ENCODE data around the gene KIF1B.

KIF1B gene

DNA sequence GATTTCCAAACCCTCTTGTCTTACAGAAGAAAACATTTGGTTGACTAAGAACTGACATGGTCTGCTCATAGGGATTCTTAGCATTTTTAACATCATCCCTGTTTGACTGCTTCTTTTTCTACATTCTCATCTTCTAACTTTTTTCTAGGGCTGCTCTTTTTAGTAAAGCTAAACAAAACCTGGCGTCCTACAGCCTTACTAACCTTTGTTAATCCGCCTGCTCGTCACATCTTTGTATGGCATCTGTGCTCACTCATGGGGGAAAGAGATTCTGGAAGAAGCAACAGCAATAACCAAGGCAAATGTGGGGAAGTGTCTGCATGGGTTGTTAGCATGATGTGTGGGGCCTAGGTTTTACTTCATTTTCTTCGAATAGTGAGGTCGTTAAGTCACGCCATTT lies 92.0 kb downstream of the KIF1B start:
- Histone ChIP-seq H3F3A (ENCODE audit: insufficient read depth, low read length) (no peaks in the 10 kb centered on the region), H3K27me3 (replicated peaks; ENCODE audit: insufficient read depth, low read length) (no peaks in the 10 kb centered on the region), H3K4me1 (ENCODE audit: low read length) (no peaks in the 10 kb centered on the region), H2AFZ (ENCODE audit: low read length) (no peak overlapping the region), H3K79me2 (ENCODE audit: low read length) (no peaks in the 10 kb centered on the region), H3K4me2 (ENCODE audit: low read depth, low read length) (no peak overlapping the region), H4K20me1 (ENCODE audit: insufficient read depth, low read length) (no peaks in the 10 kb centered on the region), H3K9ac (ENCODE audit: low read length) (no peak overlapping the region), H3K36me3 (replicated peaks; ENCODE audit: insufficient read depth, low read length) (0 out of 2 replicates have a peak, but pooled peaks cover 4% of the 10 kb centered on the region), H3K4me3 (ENCODE audit: low read length) (no peak overlapping the region), H3K9me2 (replicated peaks; ENCODE audit: insufficient read depth, low read length) (no peaks in the 10 kb centered on the region), H3K9me3 (replicated peaks; ENCODE audit: insufficient read depth, low read length) (no peaks in the 10 kb centered on the region), H3K27ac (ENCODE audit: low read length) (no peak overlapping the region)
- DNase-seq: no peak
- TF ChIP-seq EZH2 (optimal IDR thresholded peaks at IDR 0.05; ENCODE audit: low read depth, low read length) (no peak), EZH2phosphoT487 (IDR thresholded peaks at IDR 0.05; ENCODE audit: low read length) (no peak)
- TF ChIP-seq, protein P1, sequence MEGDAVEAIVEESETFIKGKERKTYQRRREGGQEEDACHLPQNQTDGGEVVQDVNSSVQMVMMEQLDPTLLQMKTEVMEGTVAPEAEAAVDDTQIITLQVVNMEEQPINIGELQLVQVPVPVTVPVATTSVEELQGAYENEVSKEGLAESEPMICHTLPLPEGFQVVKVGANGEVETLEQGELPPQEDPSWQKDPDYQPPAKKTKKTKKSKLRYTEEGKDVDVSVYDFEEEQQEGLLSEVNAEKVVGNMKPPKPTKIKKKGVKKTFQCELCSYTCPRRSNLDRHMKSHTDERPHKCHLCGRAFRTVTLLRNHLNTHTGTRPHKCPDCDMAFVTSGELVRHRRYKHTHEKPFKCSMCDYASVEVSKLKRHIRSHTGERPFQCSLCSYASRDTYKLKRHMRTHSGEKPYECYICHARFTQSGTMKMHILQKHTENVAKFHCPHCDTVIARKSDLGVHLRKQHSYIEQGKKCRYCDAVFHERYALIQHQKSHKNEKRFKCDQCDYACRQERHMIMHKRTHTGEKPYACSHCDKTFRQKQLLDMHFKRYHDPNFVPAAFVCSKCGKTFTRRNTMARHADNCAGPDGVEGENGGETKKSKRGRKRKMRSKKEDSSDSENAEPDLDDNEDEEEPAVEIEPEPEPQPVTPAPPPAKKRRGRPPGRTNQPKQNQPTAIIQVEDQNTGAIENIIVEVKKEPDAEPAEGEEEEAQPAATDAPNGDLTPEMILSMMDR (IDR thresholded peaks at IDR 0.05; ENCODE audit: low read length): no peak

DNA sequence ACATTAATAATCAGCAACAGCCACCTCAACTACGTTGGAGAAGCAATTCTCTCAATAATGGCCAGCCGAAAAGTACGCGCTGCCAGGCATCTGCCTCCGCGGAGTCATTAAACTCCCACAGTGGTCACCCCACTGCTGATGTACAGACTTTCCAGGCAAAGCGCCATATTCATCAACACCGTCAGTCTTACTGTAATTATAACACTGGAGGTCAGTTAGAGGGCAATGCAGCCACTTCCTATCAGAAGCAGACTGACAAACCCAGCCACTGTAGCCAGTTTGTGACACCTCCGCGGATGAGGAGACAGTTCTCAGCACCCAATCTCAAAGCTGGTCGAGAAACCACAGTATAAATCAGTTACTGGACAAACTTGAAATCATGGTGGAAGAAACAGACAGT lies 93.9 kb downstream of the KIF1B start:
- Histone ChIP-seq H3K9me3 (replicated peaks; ENCODE audit: insufficient read depth, low read length) (no peaks in the 10 kb centered on the region), H3K9ac (ENCODE audit: low read length) (no peak overlapping the region), H3K36me3 (replicated peaks; ENCODE audit: insufficient read depth, low read length) (0 out of 2 replicates have a peak, but pooled peaks cover 4% of the 10 kb centered on the region), H3F3A (ENCODE audit: insufficient read depth, low read length) (no peaks in the 10 kb centered on the region), H3K4me2 (ENCODE audit: low read depth, low read length) (no peak overlapping the region), H3K4me3 (ENCODE audit: low read length) (no peak overlapping the region), H3K27me3 (replicated peaks; ENCODE audit: insufficient read depth, low read length) (no peaks in the 10 kb centered on the region), H3K27ac (ENCODE audit: low read length) (no peak overlapping the region), H3K79me2 (ENCODE audit: low read length) (no peaks in the 10 kb centered on the region), H2AFZ (ENCODE audit: low read length) (no peak overlapping the region), H3K9me2 (replicated peaks; ENCODE audit: insufficient read depth, low read length) (no peaks in the 10 kb centered on the region), H4K20me1 (ENCODE audit: insufficient read depth, low read length) (no peaks in the 10 kb centered on the region), H3K4me1 (ENCODE audit: low read length) (no peaks in the 10 kb centered on the region)
- no peak for TF ChIP-seq EZH2 (optimal IDR thresholded peaks at IDR 0.05; ENCODE audit: low read depth, low read length)
- TF ChIP-seq, protein P1 (IDR thresholded peaks at IDR 0.05; ENCODE audit: low read length): no peak
- no peak for TF ChIP-seq EZH2phosphoT487 (IDR thresholded peaks at IDR 0.05; ENCODE audit: low read length)
- DNase-seq: no peak

DNA sequence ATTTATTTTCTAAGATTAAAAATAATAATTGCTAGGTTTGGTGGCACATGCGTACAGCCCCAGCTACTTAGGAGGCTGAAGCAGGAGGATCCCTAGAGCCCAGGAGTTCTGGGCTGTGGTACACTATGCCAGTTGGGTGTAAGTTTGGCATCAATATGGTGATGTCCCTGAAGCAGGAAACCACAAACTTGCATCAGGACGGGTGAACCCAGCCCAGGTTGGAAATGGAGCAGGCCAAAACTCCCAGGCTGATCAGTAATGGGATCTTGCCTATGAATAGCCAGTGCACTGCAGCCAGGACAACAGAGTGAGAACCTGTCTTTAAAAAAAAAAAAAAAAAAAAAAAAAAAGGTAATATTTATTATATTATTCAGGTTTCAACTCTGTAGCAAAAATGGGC lies 96.1 kb downstream of the KIF1B start:
- Histone ChIP-seq H3K27me3 (replicated peaks; ENCODE audit: insufficient read depth, low read length) (no peaks in the 10 kb centered on the region), H2AFZ (ENCODE audit: low read length) (no peak overlapping the region), H3K79me2 (ENCODE audit: low read length) (no peaks in the 10 kb centered on the region), H3K4me1 (ENCODE audit: low read length) (no peaks in the 10 kb centered on the region), H3K4me2 (ENCODE audit: low read depth, low read length) (no peak overlapping the region), H4K20me1 (ENCODE audit: insufficient read depth, low read length) (no peaks in the 10 kb centered on the region), H3K27ac (ENCODE audit: low read length) (no peak overlapping the region), H3K9me3 (replicated peaks; ENCODE audit: insufficient read depth, low read length) (no peaks in the 10 kb centered on the region), H3K4me3 (ENCODE audit: low read length) (no peak overlapping the region), H3K9me2 (replicated peaks; ENCODE audit: insufficient read depth, low read length) (no peaks in the 10 kb centered on the region), H3K9ac (ENCODE audit: low read length) (no peak overlapping the region), H3K36me3 (replicated peaks; ENCODE audit: insufficient read depth, low read length) (0 out of 2 replicates have a peak, but pooled peaks cover 4% of the 10 kb centered on the region), H3F3A (ENCODE audit: insufficient read depth, low read length) (no peaks in the 10 kb centered on the region)
- DNase-seq: no peak
- TF ChIP-seq EZH2 (optimal IDR thresholded peaks at IDR 0.05; ENCODE audit: low read depth, low read length) (no peak), EZH2phosphoT487 (IDR thresholded peaks at IDR 0.05; ENCODE audit: low read length) (no peak)
- TF ChIP-seq, protein P1 (IDR thresholded peaks at IDR 0.05; ENCODE audit: low read length): no peak

Measured in MM.1S (cell line).